ENCODE results near the gene PHF21A.

- TF ChIP-seq, protein P1, sequence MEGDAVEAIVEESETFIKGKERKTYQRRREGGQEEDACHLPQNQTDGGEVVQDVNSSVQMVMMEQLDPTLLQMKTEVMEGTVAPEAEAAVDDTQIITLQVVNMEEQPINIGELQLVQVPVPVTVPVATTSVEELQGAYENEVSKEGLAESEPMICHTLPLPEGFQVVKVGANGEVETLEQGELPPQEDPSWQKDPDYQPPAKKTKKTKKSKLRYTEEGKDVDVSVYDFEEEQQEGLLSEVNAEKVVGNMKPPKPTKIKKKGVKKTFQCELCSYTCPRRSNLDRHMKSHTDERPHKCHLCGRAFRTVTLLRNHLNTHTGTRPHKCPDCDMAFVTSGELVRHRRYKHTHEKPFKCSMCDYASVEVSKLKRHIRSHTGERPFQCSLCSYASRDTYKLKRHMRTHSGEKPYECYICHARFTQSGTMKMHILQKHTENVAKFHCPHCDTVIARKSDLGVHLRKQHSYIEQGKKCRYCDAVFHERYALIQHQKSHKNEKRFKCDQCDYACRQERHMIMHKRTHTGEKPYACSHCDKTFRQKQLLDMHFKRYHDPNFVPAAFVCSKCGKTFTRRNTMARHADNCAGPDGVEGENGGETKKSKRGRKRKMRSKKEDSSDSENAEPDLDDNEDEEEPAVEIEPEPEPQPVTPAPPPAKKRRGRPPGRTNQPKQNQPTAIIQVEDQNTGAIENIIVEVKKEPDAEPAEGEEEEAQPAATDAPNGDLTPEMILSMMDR (IDR thresholded peaks at IDR 0.05), result no peak
- no peak for TF ChIP-seq POLR2A (IDR thresholded peaks at IDR 0.05)
These were observed 117.7 kb downstream of the PHF21A start for GRCh38 chr11:46003572-46003971.

All from gastroesophageal sphincter (tissue), 3 donors.